ENCODE data around the gene DCLK2. TPM values are rescaled to one million over a fixed set of nuclear protein-coding genes. Genes with fewer than 3 reads are reported as not detected.

DCLK2 gene
- total and polyA plus RNA-seq, 2 of the 8 experiments (the other 6 are each of a cell fraction or from before 2014, with no cell fraction given) = 0.32 to 0.37 TPM

DNA sequence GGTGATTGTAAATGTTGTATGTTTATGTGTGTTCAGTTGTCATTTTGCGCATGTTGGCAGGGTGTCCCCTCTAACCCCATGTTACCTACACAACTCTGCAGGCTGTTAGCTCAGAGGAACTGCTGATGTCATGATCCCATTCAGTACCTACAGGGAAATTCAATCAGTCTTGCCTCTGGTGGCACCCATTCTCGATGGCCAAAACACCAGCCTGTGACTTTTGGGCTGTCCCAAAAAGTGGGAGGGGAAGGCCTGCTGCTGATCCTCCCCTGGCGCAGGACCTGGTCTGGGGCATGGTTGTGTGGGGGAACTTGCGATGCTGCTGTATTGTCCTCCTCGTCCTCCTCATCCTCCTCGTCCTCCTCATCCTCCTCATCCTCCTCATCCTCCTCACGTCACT, 174.5 kb downstream of the DCLK2 start:
- no peaks in the 10 kb centered on the region for H3K79me1 ChIP-seq (ENCODE audit: low read depth, low read length)
- H3K27me3 ChIP-seq (replicated peaks in 1 of 4; ENCODE audit: control insufficient read depth in 3 of 4, extremely low read depth in 1 of 4, insufficient read depth in 3 of 4, low read length in 3 of 4) = no peaks in the 10 kb centered on the region
- no peak overlapping the region for H4K8ac ChIP-seq (ENCODE audit: extremely low read depth, insufficient read depth, low read length)
- no peak overlapping the region for H3K14ac ChIP-seq (ENCODE audit: insufficient read length)
- H3K18ac ChIP-seq (ENCODE audit: extremely low read depth, low read length) = no peak overlapping the region
- H3K4ac ChIP-seq (replicated peaks; ENCODE audit: insufficient read length, low read depth, low read length) = no peak overlapping the region
- H2BK5ac ChIP-seq (ENCODE audit: low read depth, low read length) = no peak overlapping the region
- DNase-seq (ENCODE audit: low read depth in 1 of 2, low spot score in 2 of 2) (no peak), FAIRE-seq (no peak)
- ChIA-PET CTCF (ENCODE audit: partially characterized antibody) (interaction anchor here (0.8 to 4.8 kb wide), 2 partner anchors 9 to 13 kb away, joined by 3 to 34 read pairs; no protein-coding TSS in a partner anchor), POLR2A (ENCODE audit: partially characterized antibody) (no interaction called here)
- no peak overlapping the region for H2BK120ac ChIP-seq (replicated peaks; ENCODE audit: low read depth, low read length)
- no peak overlapping the region for H3K56ac ChIP-seq (replicated peaks; ENCODE audit: insufficient read length, low read depth, low read length)
- no peak overlapping the region for H4K5ac ChIP-seq (ENCODE audit: insufficient read length, low read depth, low read length)
- H2BK20ac ChIP-seq (ENCODE audit: low read length) = no peak overlapping the region
- H2BK12ac ChIP-seq (ENCODE audit: low read depth, low read length) = no peak overlapping the region
- no peak overlapping the region for H2BK15ac ChIP-seq (ENCODE audit: low read length)
- H3K79me2 ChIP-seq (ENCODE audit: control insufficient read depth in 1 of 2, insufficient read depth in 2 of 2, low read length in 2 of 2) = no peaks in the 10 kb centered on the region
- no peak overlapping the region for H3K4me2 ChIP-seq (ENCODE audit: insufficient read depth in 1 of 2, low read depth in 2 of 2, low read length in 2 of 2)
- H3K23ac ChIP-seq (ENCODE audit: insufficient read length) = no peak overlapping the region
- H2AK5ac ChIP-seq (ENCODE audit: low read depth, low read length) = no peak overlapping the region
- H4K91ac ChIP-seq (replicated peaks; ENCODE audit: insufficient read length, low read length) = no peak overlapping the region
- no peaks in the 10 kb centered on the region for H4K20me1 ChIP-seq (replicated peaks in 1 of 2; ENCODE audit: control insufficient read depth in 1 of 2, insufficient read depth in 2 of 2, low read length in 2 of 2)
- H3K36me3 ChIP-seq (ENCODE audit: control insufficient read depth in 2 of 4, insufficient read depth in 4 of 4, low read length in 3 of 4) = no peaks in the 10 kb centered on the region
- H3K9me3 ChIP-seq (ENCODE audit: insufficient read depth in 2 of 2, low read depth in 1 of 2, low read length in 1 of 2) = no peaks in the 10 kb centered on the region
- H3K23me2 ChIP-seq (ENCODE audit: low read depth, low read length) = peaks cover 2% of the 10 kb centered on the region; the same call in 1 of the 2 replicates
- 90% methylated on average over 7 of the region's 7 CpGs; no CpG with 5 or more reads in 1 of the 2 experiments for WGBS, 2 experiments (ENCODE audit: extremely low coverage in 1 of 2, insufficient coverage in 1 of 2, insufficient read length in 1 of 2, insufficient replicate concordance in 2 of 2, low coverage in 1 of 2, low lambda C conversion rate in 2 of 2, missing lambda C conversion rate in 1 of 2)
- no peak overlapping the region; a peak in 1 of 7 replicates for H3K9ac ChIP-seq (replicated peaks in 1 of 4; ENCODE audit: extremely low read depth in 1 of 4, low read depth in 3 of 4, low read length in 3 of 4)
- H3K4me1 ChIP-seq (replicated peaks in 1 of 4; ENCODE audit: control insufficient read depth in 3 of 4, insufficient read depth in 4 of 4, low read length in 3 of 4) = peaks cover 0 to 8% (median 2%) of the 10 kb centered on the region in 4 experiments; a peak in 5 of 7 replicates
- no peak overlapping the region for H2AFZ ChIP-seq (ENCODE audit: low read length)
- H3K4me3 ChIP-seq (ENCODE audit: extremely low read depth in 1 of 4, insufficient read depth in 2 of 4, low read depth in 3 of 4, low read length in 4 of 4) = no peak overlapping the region
- H3K27ac ChIP-seq (ENCODE audit: low read depth, low read length) = no peak overlapping the region
- no peak for TF ChIP-seq KDM4A (IDR thresholded peaks at IDR 0.05; ENCODE audit: low read depth, low read length, severe bottlenecking)
- TF ChIP-seq RFX5 (IDR thresholded peaks at IDR 0.05; ENCODE audit: borderline replicate concordance, low read depth, low read length) = no peak
- no peak for TF ChIP-seq CBX8 (IDR thresholded peaks at IDR 0.05; ENCODE audit: borderline replicate concordance, low read depth, low read length)
- TF ChIP-seq E2F6 (IDR thresholded peaks at IDR 0.05) = no peak
- no peak for TF ChIP-seq SIX5 (IDR thresholded peaks at IDR 0.05; ENCODE audit: low read depth, low read length)
- TF ChIP-seq, protein P1, sequence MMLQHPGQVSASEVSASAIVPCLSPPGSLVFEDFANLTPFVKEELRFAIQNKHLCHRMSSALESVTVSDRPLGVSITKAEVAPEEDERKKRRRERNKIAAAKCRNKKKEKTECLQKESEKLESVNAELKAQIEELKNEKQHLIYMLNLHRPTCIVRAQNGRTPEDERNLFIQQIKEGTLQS (IDR thresholded peaks at IDR 0.05; ENCODE audit: insufficient read depth, low read depth, low read length) = no peak
- TF ChIP-seq SP2 (IDR thresholded peaks at IDR 0.05; ENCODE audit: low read length) = no peak
- TF ChIP-seq PHF8 (conservative IDR thresholded peaks at IDR 0.05; ENCODE audit: low read depth, low read length) = no peak
- TF ChIP-seq BACH1 (IDR thresholded peaks at IDR 0.05; ENCODE audit: low read length) = no peak
- no peak for TF ChIP-seq FOSL1 (IDR thresholded peaks at IDR 0.05; ENCODE audit: insufficient read depth, low read depth, low read length)
- TF ChIP-seq ZNF274 (IDR thresholded peaks at IDR 0.05; ENCODE audit: borderline replicate concordance, extremely low read depth, low read length) = no peak
- TF ChIP-seq GABPA (IDR thresholded peaks at IDR 0.05; ENCODE audit: borderline replicate concordance, insufficient read depth, low read length) = no peak
- TF ChIP-seq EGR1 (IDR thresholded peaks at IDR 0.05; ENCODE audit: borderline replicate concordance, low read depth, low read length) = no peak
